ENCODE results near the gene ZBTB49. TPM values are rescaled to one million over a fixed set of nuclear protein-coding genes. Genes with fewer than 3 reads are reported as not detected.

ZBTB49 gene
- total and polyA plus RNA-seq, 3 experiments from 2014 or later: 7.9 to 10.5 (median 8.7) TPM

- H3K27me3 ChIP-seq (ENCODE audit: insufficient read depth, low read length, poor library complexity, severe bottlenecking): no peaks in the 10 kb centered on the region
- POLR2A ChIA-PET: no interaction called here
- H3K9me3 ChIP-seq (ENCODE audit: low read length): no peaks in the 10 kb centered on the region
- H3K27ac Mint-ChIP-seq: peak overlapping the region in 4 of 8 donors; percentile 11 to 91 (median 66)
- no peaks in the 10 kb centered on the region for H3K27me3 Mint-ChIP-seq
- no peaks in the 10 kb centered on the region for H3K4me1 Mint-ChIP-seq
- H3K27ac ChIP-seq (ENCODE audit: low read depth, low read length): no peak overlapping the region
- H3K36me3 ChIP-seq (ENCODE audit: insufficient read depth, low read length): peaks cover 33% of the 10 kb centered on the region
- DNase-seq: no peak
- no peaks in the 10 kb centered on the region for H3K4me1 ChIP-seq (ENCODE audit: insufficient read depth, low read length)
- no peaks in the 10 kb centered on the region for H3K9me3 Mint-ChIP-seq
- no peak overlapping the region for H3K4me3 Mint-ChIP-seq
- H3K4me3 ChIP-seq (ENCODE audit: low read length): no peak overlapping the region
- CTCF ChIA-PET: interaction anchor here (1.3 to 2.6 kb wide), 4 partner anchors 10 to 95 kb away, joined by 3 to 8 read pairs (median 3); partner anchors contain the start of gene TMEM128
- peaks cover 3 to 87% (median 17%) of the 10 kb centered on the region in 3 donors for H3K36me3 Mint-ChIP-seq
Observed at GRCh38 chr4:4317496-4318232, 27.6 kb downstream of the ZBTB49 start.

- Histone ChIP-seq H3K9me3 (ENCODE audit: low read length) (no peaks in the 10 kb centered on the region), H3K27me3 (ENCODE audit: insufficient read depth, low read length, poor library complexity, severe bottlenecking) (no peaks in the 10 kb centered on the region), H3K4me3 (ENCODE audit: low read length) (no peak overlapping the region), H3K27ac (ENCODE audit: low read depth, low read length) (no peak overlapping the region), H3K36me3 (ENCODE audit: insufficient read depth, low read length) (peaks cover 27% of the 10 kb centered on the region), H3K4me1 (ENCODE audit: insufficient read depth, low read length) (no peaks in the 10 kb centered on the region)
- Mint-ChIP-seq H3K27me3 (no peaks in the 10 kb centered on the region), H3K9me3 (no peaks in the 10 kb centered on the region), H3K4me1 (no peaks in the 10 kb centered on the region), H3K4me3 (no peak overlapping the region), H3K36me3 (peaks cover 5 to 71% (median 16%) of the 10 kb centered on the region in 3 donors), H3K27ac (no peak overlapping the region)
- DNase-seq: no peak
- POLR2A ChIA-PET: no interaction called here
- CTCF ChIA-PET: interaction anchor here (1.0 kb wide), 1 partner anchor 60 kb away, joined by 3 read pairs; no protein-coding TSS in a partner anchor
Observed at GRCh38 chr4:4320528-4320927, 30.5 kb downstream of the ZBTB49 start.

GRCh38 chr4:4320951-4321714 is 31.1 kb downstream of the ZBTB49 start:
- no peak overlapping the region for H3K27ac ChIP-seq (ENCODE audit: low read depth, low read length)
- H3K36me3 ChIP-seq (ENCODE audit: insufficient read depth, low read length): peaks cover 21% of the 10 kb centered on the region
- no peaks in the 10 kb centered on the region for H3K9me3 ChIP-seq (ENCODE audit: low read length)
- no peaks in the 10 kb centered on the region for H3K4me1 Mint-ChIP-seq
- H3K36me3 Mint-ChIP-seq: peaks cover 5 to 65% (median 13%) of the 10 kb centered on the region in 3 donors
- no peaks in the 10 kb centered on the region for H3K27me3 Mint-ChIP-seq
- ChIA-PET POLR2A (no interaction called here), CTCF (interaction anchor here (1.0 kb wide), 1 partner anchor 61 kb away, joined by 3 read pairs; no protein-coding TSS in a partner anchor)
- no peaks in the 10 kb centered on the region for H3K4me1 ChIP-seq (ENCODE audit: insufficient read depth, low read length)
- H3K4me3 Mint-ChIP-seq: no peak overlapping the region
- no peaks in the 10 kb centered on the region for H3K27me3 ChIP-seq (ENCODE audit: insufficient read depth, low read length, poor library complexity, severe bottlenecking)
- no peaks in the 10 kb centered on the region for H3K9me3 Mint-ChIP-seq
- H3K4me3 ChIP-seq (ENCODE audit: low read length): no peak overlapping the region
- DNase-seq: no peak
- peak overlapping the region in 1 of 8 donors; percentile 59 for H3K27ac Mint-ChIP-seq

GRCh38 chr4:4321951-4322688 is 32.1 kb downstream of the ZBTB49 start:
- no peak overlapping the region for H3K4me3 ChIP-seq (ENCODE audit: low read length)
- no peaks in the 10 kb centered on the region for H3K4me1 ChIP-seq (ENCODE audit: insufficient read depth, low read length)
- H3K4me3 Mint-ChIP-seq: no peak overlapping the region
- POLR2A ChIA-PET: no interaction called here
- peaks cover 5 to 55% (median 12%) of the 10 kb centered on the region in 3 donors for H3K36me3 Mint-ChIP-seq
- no peak overlapping the region for H3K27ac ChIP-seq (ENCODE audit: low read depth, low read length)
- no peaks in the 10 kb centered on the region for H3K27me3 Mint-ChIP-seq
- H3K9me3 Mint-ChIP-seq: no peaks in the 10 kb centered on the region
- no peaks in the 10 kb centered on the region for H3K9me3 ChIP-seq (ENCODE audit: low read length)
- no peaks in the 10 kb centered on the region for H3K27me3 ChIP-seq (ENCODE audit: insufficient read depth, low read length, poor library complexity, severe bottlenecking)
- H3K36me3 ChIP-seq (ENCODE audit: insufficient read depth, low read length): peaks cover 16% of the 10 kb centered on the region
- no peaks in the 10 kb centered on the region for H3K4me1 Mint-ChIP-seq
- peak overlapping the region in 3 of 8 donors; percentile 51 to 77 (median 55) for H3K27ac Mint-ChIP-seq
- CTCF ChIA-PET: interaction anchor here (1.1 kb wide), 1 partner anchor 18 kb away, joined by 3 read pairs; no protein-coding TSS in a partner anchor
- no peak for DNase-seq

GRCh38 chr4:4323705-4324534 is 33.9 kb downstream of the ZBTB49 start:
- H3K27me3 ChIP-seq (ENCODE audit: insufficient read depth, low read length, poor library complexity, severe bottlenecking): no peaks in the 10 kb centered on the region
- Mint-ChIP-seq H3K4me1 (no peaks in the 10 kb centered on the region), H3K9me3 (no peaks in the 10 kb centered on the region), H3K4me3 (no peak overlapping the region), H3K27ac (peak overlapping the region in 5 of 8 donors; percentile 1 to 66 (median 30)), H3K27me3 (no peaks in the 10 kb centered on the region), H3K36me3 (peaks cover 5 to 42% (median 9%) of the 10 kb centered on the region in 3 donors)
- peak overlapping the region; percentile 49 for H3K27ac ChIP-seq (ENCODE audit: low read depth, low read length)
- CTCF ChIA-PET: interaction anchor here (1.3 kb wide), 1 partner anchor 64 kb away, joined by 4 read pairs; no protein-coding TSS in a partner anchor
- H3K36me3 ChIP-seq (ENCODE audit: insufficient read depth, low read length): peaks cover 16% of the 10 kb centered on the region
- POLR2A ChIA-PET: no interaction called here
- H3K9me3 ChIP-seq (ENCODE audit: low read length): no peaks in the 10 kb centered on the region
- H3K4me3 ChIP-seq (ENCODE audit: low read length): no peak overlapping the region
- no peaks in the 10 kb centered on the region for H3K4me1 ChIP-seq (ENCODE audit: insufficient read depth, low read length)
- no peak for DNase-seq

- Mint-ChIP-seq H3K9me3 (no peaks in the 10 kb centered on the region), H3K27me3 (no peaks in the 10 kb centered on the region), H3K4me1 (no peaks in the 10 kb centered on the region), H3K36me3 (peaks cover 5 to 31% (median 11%) of the 10 kb centered on the region in 3 donors), H3K4me3 (no peak overlapping the region), H3K27ac (peak overlapping the region in 1 of 8 donors; percentile 27)
- no peak overlapping the region for H3K27ac ChIP-seq (ENCODE audit: low read depth, low read length)
- DNase-seq: no peak
- ChIA-PET CTCF (interaction anchor here (1.3 kb wide), 1 partner anchor 65 kb away, joined by 4 read pairs; no protein-coding TSS in a partner anchor), POLR2A (no interaction called here)
- no peaks in the 10 kb centered on the region for H3K9me3 ChIP-seq (ENCODE audit: low read length)
- peaks cover 16% of the 10 kb centered on the region for H3K36me3 ChIP-seq (ENCODE audit: insufficient read depth, low read length)
- H3K4me3 ChIP-seq (ENCODE audit: low read length): no peak overlapping the region
- no peaks in the 10 kb centered on the region for H3K27me3 ChIP-seq (ENCODE audit: insufficient read depth, low read length, poor library complexity, severe bottlenecking)
- H3K4me1 ChIP-seq (ENCODE audit: insufficient read depth, low read length): no peaks in the 10 kb centered on the region
Observed at GRCh38 chr4:4325321-4325720, 35.3 kb downstream of the ZBTB49 start.

- Histone ChIP-seq H3K4me3 (ENCODE audit: low read length) (no peak overlapping the region), H3K4me1 (ENCODE audit: insufficient read depth, low read length) (no peaks in the 10 kb centered on the region), H3K27me3 (ENCODE audit: insufficient read depth, low read length, poor library complexity, severe bottlenecking) (no peaks in the 10 kb centered on the region), H3K9me3 (ENCODE audit: low read length) (no peaks in the 10 kb centered on the region), H3K27ac (ENCODE audit: low read depth, low read length) (no peak overlapping the region), H3K36me3 (ENCODE audit: insufficient read depth, low read length) (peaks cover 10% of the 10 kb centered on the region)
- DNase-seq: no peak
- Mint-ChIP-seq H3K9me3 (no peaks in the 10 kb centered on the region), H3K27me3 (no peaks in the 10 kb centered on the region), H3K4me1 (no peaks in the 10 kb centered on the region), H3K27ac (peak overlapping the region in 2 of 8 donors; percentile 8 to 46), H3K4me3 (no peak overlapping the region), H3K36me3 (peaks cover 5 to 23% (median 11%) of the 10 kb centered on the region in 3 donors)
- ChIA-PET POLR2A (no interaction called here), CTCF (no interaction called here)
Observed at GRCh38 chr4:4326166-4326565, 36.1 kb downstream of the ZBTB49 start.

All from CD8-positive, alpha-beta memory T cell (primary cell).